H1 (cell line): ENCODE measurements around the gene GJE1. TPM values are rescaled to one million over a fixed set of nuclear protein-coding genes. Genes with fewer than 3 reads are reported as not detected.
"Not testable (repeated sequence)": the region's sequence is repeated elsewhere in the genome, so short reads cannot be mapped to it uniquely, and the experiment has no call there.

Experiments
- CTCF ChIA-PET: fragments of 300-600 bp; sonication (Branson Sonifier 250); formaldehyde crosslinking; loops from one replicate; lab custom pipeline; 2021; ENCODE audit not compliant: partially characterized antibody; lab: Charles Lee
- POLR2A ChIA-PET: fragments of 300-600 bp; sonication (Branson Sonifier 250); formaldehyde crosslinking; loops from one replicate; lab custom pipeline; 2021; ENCODE audit warnings: inconsistent platforms; ENCODE audit not compliant: partially characterized antibody; lab: Charles Lee
- DNase-seq, 2 experiments: peaks; one replicate each; pipeline versions ENCODE4 v3.0.0 to v3.0.0-alpha.2; 2010 to 2022; ENCODE audit warnings: low spot score in 2 of 2, low read depth in 1 of 2, mixed read lengths in 1 of 2
- FAIRE-seq: peaks from 2 replicates; lab custom pipeline; 2011; peaks lifted over from hg19 to GRCh38; lab: Jason Lieb, UNC
- H2AFZ ChIP-seq: 2 replicates; pipeline ENCODE4 v1.8.1; 2012; ENCODE audit warnings: low read length, inconsistent platforms
- H2AK5ac ChIP-seq: 2 replicates; pipeline ENCODE4 v1.6.1; 2013; ENCODE audit warnings: low read depth, low read length
- H2BK120ac ChIP-seq: replicated peaks from 2 replicates; pipeline ENCODE3; 2013; ENCODE audit warnings: low read depth, low read length, inconsistent platforms
- H2BK12ac ChIP-seq: 2 replicates; pipeline ENCODE4 v1.6.1; 2013; ENCODE audit warnings: low read depth, low read length
- H2BK15ac ChIP-seq: 2 replicates; pipeline ENCODE4 v1.6.1; 2013; ENCODE audit warnings: low read length
- H2BK20ac ChIP-seq: 2 replicates; pipeline ENCODE4 v1.6.1; 2013; ENCODE audit warnings: low read length
- H2BK5ac ChIP-seq: 2 replicates; pipeline ENCODE4 v1.6.1; 2013; ENCODE audit warnings: low read depth, low read length
- H3K14ac ChIP-seq: 2 replicates; pipeline ENCODE4 v1.6.1; 2013; ENCODE audit warnings: inconsistent platforms; ENCODE audit not compliant: insufficient read length
- H3K18ac ChIP-seq: 2 replicates; pipeline ENCODE4 v1.6.1; 2013; ENCODE audit warnings: low read length; ENCODE audit errors: extremely low read depth
- H3K23ac ChIP-seq: 2 replicates; pipeline ENCODE4 v1.6.1; 2013; ENCODE audit warnings: inconsistent platforms; ENCODE audit not compliant: insufficient read length
- H3K23me2 ChIP-seq: 2 replicates; pipeline ENCODE4 v1.6.1; 2013; ENCODE audit warnings: low read depth, low read length
- H3K27ac ChIP-seq: 2 replicates; pipeline ENCODE4 v1.6.1; 2011; ENCODE audit warnings: low read depth, low read length, inconsistent platforms
- H3K27me3 ChIP-seq, 4 experiments: replicated peaks in 1 of 4; 1 replicate in 1 of 4; 2 replicates in 3 of 4; pipeline versions ENCODE4 v1.6.1 to v1.8.1; 2011 to 2013; ENCODE audit warnings: low read length in 3 of 4, mild to moderate bottlenecking in 3 of 4, inconsistent platforms in 2 of 4, mixed read lengths in 2 of 4, moderate library complexity in 1 of 4; ENCODE audit not compliant: control insufficient read depth in 3 of 4, insufficient read depth in 3 of 4; ENCODE audit errors: extremely low read depth in 1 of 4
- H3K36me3 ChIP-seq, 4 experiments: 2 replicates each; pipeline versions ENCODE4 v1.6.1 to v1.8.1; 2011 to 2013; ENCODE audit warnings: mild to moderate bottlenecking in 4 of 4, low read length in 3 of 4, moderate library complexity in 2 of 4, control low read depth in 1 of 4, inconsistent platforms in 1 of 4; ENCODE audit not compliant: insufficient read depth in 4 of 4, control insufficient read depth in 2 of 4
- H3K4ac ChIP-seq: replicated peaks from 2 replicates; pipeline ENCODE3; 2013; ENCODE audit warnings: low read length, low read depth, mixed read lengths, inconsistent platforms; ENCODE audit not compliant: insufficient read length
- H3K4me1 ChIP-seq, 4 experiments: replicated peaks in 1 of 4; 1 replicate in 1 of 4; 2 replicates in 3 of 4; pipeline versions ENCODE4 v1.6.1 to v1.8.1; 2011 to 2013; ENCODE audit warnings: low read length in 3 of 4, inconsistent platforms in 2 of 4, mixed read lengths in 1 of 4; ENCODE audit not compliant: insufficient read depth in 4 of 4, control insufficient read depth in 3 of 4
- H3K4me2 ChIP-seq, 2 experiments: 2 replicates each; pipeline versions ENCODE4 v1.6.1 to v1.8.1; 2011 to 2013; ENCODE audit warnings: low read depth in 2 of 2, low read length in 2 of 2, control low read depth in 1 of 2, inconsistent platforms in 1 of 2, mild to moderate bottlenecking in 1 of 2; ENCODE audit not compliant: insufficient read depth in 1 of 2
- H3K4me3 ChIP-seq, 4 experiments: fragments of 200-600, 300-600 bp in 1 of 4; sonication (generic), shearing (Covaris generic), sonication (Bioruptor Twin) in 1 of 4; 2 replicates each; pipeline versions ENCODE4 v1.5.1 to v1.8.1; 2011 to 2016; ENCODE audit warnings: low read length in 4 of 4, low read depth in 3 of 4, control low read depth in 2 of 4, inconsistent platforms in 2 of 4, mild to moderate bottlenecking in 2 of 4, mixed read lengths in 1 of 4, moderate library complexity in 1 of 4; ENCODE audit not compliant: insufficient read depth in 2 of 4; ENCODE audit errors: extremely low read depth in 1 of 4
- H3K56ac ChIP-seq: replicated peaks from 2 replicates; pipeline ENCODE3; 2013; ENCODE audit warnings: low read depth, mild to moderate bottlenecking, mixed read lengths, low read length, inconsistent platforms; ENCODE audit not compliant: insufficient read length
- H3K79me1 ChIP-seq: 2 replicates; pipeline ENCODE4 v1.6.1; 2013; ENCODE audit warnings: low read depth, low read length, control low read depth
- H3K79me2 ChIP-seq, 2 experiments: 2 replicates each; pipeline versions ENCODE4 v1.6.1 to v1.8.1; 2012 to 2013; ENCODE audit warnings: low read length in 2 of 2, mild to moderate bottlenecking in 2 of 2, inconsistent platforms in 1 of 2; ENCODE audit not compliant: insufficient read depth in 2 of 2, control insufficient read depth in 1 of 2
- H3K9ac ChIP-seq, 4 experiments: replicated peaks in 1 of 4; 1 replicate in 1 of 4; 2 replicates in 3 of 4; pipeline versions ENCODE4 v1.6.1 to v1.8.1; 2011 to 2013; ENCODE audit warnings: low read depth in 3 of 4, low read length in 3 of 4, control low read depth in 2 of 4, mild to moderate bottlenecking in 2 of 4, moderate library complexity in 2 of 4, inconsistent platforms in 1 of 4; ENCODE audit errors: extremely low read depth in 1 of 4
- H3K9me3 ChIP-seq, 2 experiments: 2 replicates each; pipeline versions ENCODE4 v1.6.1 to v1.8.1; 2012 to 2013; ENCODE audit warnings: mild to moderate bottlenecking in 2 of 2, moderate library complexity in 2 of 2, control low read depth in 1 of 2, inconsistent platforms in 1 of 2, low read depth in 1 of 2, low read length in 1 of 2, mixed read lengths in 1 of 2; ENCODE audit not compliant: insufficient read depth in 2 of 2
- H4K20me1 ChIP-seq, 2 experiments: replicated peaks in 1 of 2; 2 replicates each; pipeline versions ENCODE3 to v1.8.1; 2011 to 2013; ENCODE audit warnings: inconsistent platforms in 2 of 2, low read length in 2 of 2, mild to moderate bottlenecking in 1 of 2; ENCODE audit not compliant: insufficient read depth in 2 of 2, control insufficient read depth in 1 of 2
- H4K5ac ChIP-seq: 2 replicates; pipeline ENCODE4 v1.6.1; 2013; ENCODE audit warnings: low read length, low read depth, mixed read lengths, inconsistent platforms; ENCODE audit not compliant: insufficient read length
- H4K8ac ChIP-seq: 2 replicates; pipeline ENCODE4 v1.8.0; 2013; ENCODE audit warnings: mild to moderate bottlenecking, moderate library complexity, low read length, inconsistent platforms; ENCODE audit not compliant: insufficient read depth; ENCODE audit errors: extremely low read depth
- H4K91ac ChIP-seq: replicated peaks from 2 replicates; pipeline ENCODE3; 2013; ENCODE audit warnings: low read length, mixed read lengths, inconsistent platforms; ENCODE audit not compliant: insufficient read length
- WGBS, 2 experiments: shearing (Covaris generic) in 1 of 2; methylation state at CpG; one replicate each; pipeline versions ENCODE4 v1.1.6 to v1.1.7; 2013 to 2015; ENCODE audit warnings: low lambda C conversion rate in 2 of 2, mixed read lengths in 2 of 2, inconsistent platforms in 1 of 2, low coverage in 1 of 2, missing lambda C conversion rate in 1 of 2; ENCODE audit not compliant: insufficient replicate concordance in 2 of 2, insufficient coverage in 1 of 2, insufficient read length in 1 of 2; ENCODE audit errors: extremely low coverage in 1 of 2, missing lambda C conversion rate in 1 of 2; 5-methylcytosine and 5-hydroxymethylcytosine counted together
- polyA plus RNA-seq, 7 experiments: library from polyadenylated mRNA; depleted of rRNA in 3 of 7; stranded (reverse) in 5 of 7; unstranded in 2 of 7; fragments of >200 nt in 5 of 7; fragments of 200-250 nt in 2 of 7; gene quantifications; 1 replicate in 5 of 7; 2 replicates in 1 of 7; 4 replicates in 1 of 7; pipeline versions ENCODE4 v1.2.1 to v1.2.3, GENCODE V29; 2011 to 2013; ENCODE audit warnings: missing spikeins in 2 of 7, mixed read lengths in 2 of 7
- total RNA-seq: library from RNA; stranded (reverse); fragmentation: NEBNext Ultra II Directional; extraction: Animal tissue kit (Norgen Biotek cat#: 25700); gene quantifications from 2 replicates; pipeline ENCODE4 v1.2.1, GENCODE V29; 2021

Gene GJE1
- total and polyA plus RNA-seq, 2 of the 8 experiments (the other 6 are each of a cell fraction or from before 2014, with no cell fraction given), result not detected

DNA sequence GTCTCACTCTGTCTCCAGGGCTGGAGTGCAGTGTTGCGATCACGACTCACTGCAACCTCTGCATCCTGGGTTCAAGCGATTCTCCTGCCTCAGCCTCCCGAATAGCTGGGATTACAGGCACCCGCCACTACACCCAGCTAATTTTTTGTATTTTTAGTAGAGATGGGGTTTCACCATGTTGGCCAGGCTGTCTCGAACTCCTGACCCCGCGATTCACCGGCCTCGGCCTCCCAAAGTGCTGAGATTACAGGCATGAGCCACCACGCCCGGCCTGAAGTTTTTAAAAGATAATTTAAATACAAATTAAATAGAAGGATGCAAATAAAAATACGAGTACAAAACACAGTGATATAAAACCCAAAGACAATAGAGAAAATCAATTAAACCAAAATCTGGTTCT lies 8.8 kb downstream of the GJE1 start:
- WGBS, 2 experiments, result 91% methylated on average over 13 of the region's 13 CpGs; no CpG with 5 or more reads in 1 of the 2 experiments
- H3K4me3 ChIP-seq, POLR2A ChIA-PET, H3K9ac ChIP-seq, H3K27me3 ChIP-seq, H3K79me1 ChIP-seq, H3K18ac ChIP-seq, H2AFZ ChIP-seq, H3K9me3 ChIP-seq, H2AK5ac ChIP-seq, H3K79me2 ChIP-seq, H2BK15ac ChIP-seq, H3K36me3 ChIP-seq, H2BK12ac ChIP-seq, H3K4me2 ChIP-seq, H4K20me1 ChIP-seq, H2BK5ac ChIP-seq, H3K14ac ChIP-seq, H2BK20ac ChIP-seq, H3K23ac ChIP-seq, H4K8ac ChIP-seq, H3K27ac ChIP-seq, H3K4me1 ChIP-seq, H2BK120ac ChIP-seq, H3K23me2 ChIP-seq, DNase-seq, H4K5ac ChIP-seq, H4K91ac ChIP-seq, FAIRE-seq, H3K56ac ChIP-seq, CTCF ChIA-PET, H3K4ac ChIP-seq: not testable (repeated sequence)
